CD4-positive, alpha-beta T cell treated with Interleukin-12 subunit alpha and Interleukin-12 subunit beta, for 1 hour (primary cell): Measurements from ENCODE around the gene OR12D2.
"Not testable (repeated sequence)": the region's sequence is repeated elsewhere in the genome, so short reads cannot be mapped to it uniquely, and the experiment has no call there.

Experiments
- DNase-seq: peaks from one replicate; pipeline ENCODE4 v3.0.0-alpha.2; 2020

OR12D2 gene

GRCh38 chr6:29395331-29395730 lies at the start of gene OR12D2:
Gene OR12D2 (plus strand): TSS chr6:29395631. CDS start chr6:29396700, 1,069 bp downstream.
- no peak for DNase-seq

- not testable (repeated sequence) for DNase-seq
These were observed 46.1 kb upstream of the OR12D2 start for GRCh38 chr6:29349348-29349747.

GRCh38 chr6:29354980-29355379 lies 40.5 kb upstream of the OR12D2 start:
- no peak for DNase-seq

GRCh38 chr6:29355603-29356002 lies 39.8 kb upstream of the OR12D2 start:
- DNase-seq: no peak

GRCh38 chr6:29368765-29369164 lies 26.7 kb upstream of the OR12D2 start, which contains the start of gene OR5V1:
Gene OR5V1 (minus strand): TSS chr6:29368865. CDS start chr6:29356195, 12,670 bp downstream.
- DNase-seq: no peak

GRCh38 chr6:29375191-29375590 lies 20.2 kb upstream of the OR12D2 start, which contains the start of gene OR12D3:
Gene OR12D3 (minus strand): TSS chr6:29375291. CDS start chr6:29375287, 4 bp downstream.
- DNase-seq: no peak

GRCh38 chr6:29376003-29376402 lies 19.4 kb upstream of the OR12D2 start:
- no peak for DNase-seq

GRCh38 chr6:29388533-29388932 lies 6.9 kb upstream of the OR12D2 start:
- no peak for DNase-seq

- no peak for DNase-seq
These were observed 4.1 kb downstream of the OR12D2 start for GRCh38 chr6:29399525-29399924.

GRCh38 chr6:29403801-29404200 lies 8.4 kb downstream of the OR12D2 start:
- no peak for DNase-seq

- no peak for DNase-seq
These were observed 19.2 kb downstream of the OR12D2 start, which contains the start of gene OR12D1 for GRCh38 chr6:29414588-29414987. Gene OR12D1 (plus strand): TSS chr6:29414928.

- DNase-seq: no peak
These were observed 24.1 kb downstream of the OR12D2 start for GRCh38 chr6:29419516-29419915.

GRCh38 chr6:29424168-29424567 lies 28.7 kb downstream of the OR12D2 start:
- no peak for DNase-seq

GRCh38 chr6:29424575-29424974 lies 29.1 kb downstream of the OR12D2 start:
- no peak for DNase-seq

GRCh38 chr6:29425075-29425474 lies 29.6 kb downstream of the OR12D2 start:
- DNase-seq: no peak

GRCh38 chr6:29426654-29427053 lies 31.2 kb downstream of the OR12D2 start:
- no peak for DNase-seq

- not testable (repeated sequence) for DNase-seq
These were observed 41.3 kb downstream of the OR12D2 start for GRCh38 chr6:29436730-29437129.

GRCh38 chr6:29439006-29439405 lies 43.6 kb downstream of the OR12D2 start, which contains the start of gene OR10C1:
Gene OR10C1 (plus strand): TSS chr6:29439306. CDS start chr6:29440016, 710 bp downstream.
- DNase-seq: no peak

- no peak for DNase-seq
These were observed 47.3 kb downstream of the OR12D2 start for GRCh38 chr6:29442719-29443118.

- DNase-seq: not testable (repeated sequence)
These were observed 48.6 kb downstream of the OR12D2 start for GRCh38 chr6:29444031-29444430.
